KBM-7 (cell line): Measurements from ENCODE around the gene LOC128125822.
"Not testable (repeated sequence)": the region's sequence is repeated elsewhere in the genome, so short reads cannot be mapped to it uniquely, and the experiment has no call there.

Experiments
- DNase-seq: peaks from one replicate; pipeline ENCODE4 v3.0.0-alpha.2; 2015
- in situ Hi-C: fragments of 300-500 bp; cut with MboI; formaldehyde crosslinking; loops from 2 replicates; pipeline ENCODE4 v1.14.3; 2020; ENCODE audit warnings: low sequenced_read_pairs, low pct_unique_long_range_greater_than_20kb, mixed read lengths

LOC128125822 gene

GRCh38 chr6:63572044-63572746 is at the start of gene LOC128125822, which contains the start of gene PTP4A1:
Gene LOC128125822 (plus strand): TSS chr6:63572480.
Gene PTP4A1 (plus strand): TSS chr6:63572480. CDS start chr6:63576881, 4,401 bp downstream.
- in situ Hi-C loops, result no loop called here
- peak; percentile 98 for DNase-seq

GRCh38 chr6:63522911-63523287 is 49.4 kb upstream of the LOC128125822 start:
- DNase-seq, in situ Hi-C loops: not testable (repeated sequence)

DNA sequence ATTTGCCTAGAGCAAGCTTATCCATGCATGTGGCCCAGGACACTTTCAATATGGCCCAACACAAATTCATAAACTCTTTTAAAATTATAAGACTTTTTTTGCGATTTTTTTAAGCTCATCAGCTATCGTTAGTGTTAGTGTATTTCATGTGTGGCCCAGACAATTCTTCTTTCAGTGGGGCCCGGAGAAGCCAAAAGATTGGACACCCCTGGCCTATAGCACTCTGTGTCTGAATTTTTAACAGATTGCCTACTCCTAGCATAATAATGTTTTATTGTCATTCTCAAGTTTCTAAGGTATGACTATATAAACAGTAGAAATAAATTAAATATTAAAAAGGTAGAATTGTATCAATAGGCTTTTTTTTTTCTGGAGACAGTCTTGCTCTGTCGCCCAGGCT is 48.6 kb upstream of the LOC128125822 start:
- DNase-seq, result no peak
- in situ Hi-C loops, result no loop called here

DNA sequence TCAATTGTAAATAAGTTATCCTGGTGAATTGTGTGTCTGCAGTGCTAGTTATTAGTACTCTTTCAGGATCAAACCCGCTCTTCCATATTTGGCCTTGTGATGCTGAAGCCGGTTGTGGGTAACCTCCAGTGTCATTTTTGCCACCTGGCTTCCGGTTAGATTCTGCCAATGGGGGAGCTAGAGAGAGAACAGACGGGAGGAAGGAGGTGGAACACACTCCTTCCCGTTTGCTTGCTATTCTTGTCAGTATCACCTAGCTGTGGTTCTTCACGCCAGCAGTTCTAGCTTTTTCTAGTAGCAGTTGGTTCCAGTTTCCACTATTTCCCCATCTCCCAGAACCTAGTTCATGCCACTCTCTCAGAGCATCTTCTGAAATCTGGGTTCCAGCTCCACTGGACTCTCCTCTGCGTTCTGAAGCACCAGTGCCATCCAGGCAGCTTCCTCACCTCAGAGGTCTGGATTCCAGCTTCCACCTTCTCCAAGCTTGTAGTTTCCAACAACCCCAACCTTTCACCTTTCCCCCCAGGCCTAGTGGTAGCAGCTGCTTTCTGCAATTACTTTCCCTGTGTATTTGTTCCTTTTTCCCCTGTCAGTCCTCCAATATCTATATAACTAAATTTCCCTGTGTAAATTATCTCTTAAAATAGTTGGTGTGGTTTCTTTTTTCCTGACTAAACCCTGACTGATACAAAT is 46.9 kb upstream of the LOC128125822 start:
- in situ Hi-C loops, result no loop called here
- no peak for DNase-seq

DNA sequence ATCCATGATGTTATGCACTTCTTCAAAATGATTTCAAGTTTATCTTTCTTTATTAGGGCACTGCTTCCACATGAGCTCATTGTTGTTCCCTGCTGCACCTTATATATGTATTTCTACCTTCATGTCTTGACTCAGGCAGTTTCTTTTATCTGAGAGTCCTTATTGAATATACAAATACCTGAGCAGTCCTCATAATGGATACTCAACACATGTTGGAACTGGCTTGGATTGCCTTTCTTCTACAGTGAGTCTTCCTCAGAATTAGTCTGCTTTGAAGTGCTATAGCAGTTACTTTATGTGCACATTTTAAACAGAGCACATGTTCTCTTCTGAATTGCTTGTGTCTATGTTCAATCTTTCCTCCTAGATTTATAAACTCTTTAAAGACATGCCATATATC is 45.3 kb upstream of the LOC128125822 start:
- DNase-seq, result no peak
- in situ Hi-C loops, result no loop called here

- in situ Hi-C loops, result no loop called here
- no peak for DNase-seq
Measured at GRCh38 chr6:63527658-63528514, 44.4 kb upstream of the LOC128125822 start.

GRCh38 chr6:63529498-63529897 is 42.8 kb upstream of the LOC128125822 start:
- no peak for DNase-seq
- in situ Hi-C loops, result no loop called here

- DNase-seq, result no peak
- in situ Hi-C loops, result no loop called here
Measured at GRCh38 chr6:63530182-63530581, 42.1 kb upstream of the LOC128125822 start.

DNA sequence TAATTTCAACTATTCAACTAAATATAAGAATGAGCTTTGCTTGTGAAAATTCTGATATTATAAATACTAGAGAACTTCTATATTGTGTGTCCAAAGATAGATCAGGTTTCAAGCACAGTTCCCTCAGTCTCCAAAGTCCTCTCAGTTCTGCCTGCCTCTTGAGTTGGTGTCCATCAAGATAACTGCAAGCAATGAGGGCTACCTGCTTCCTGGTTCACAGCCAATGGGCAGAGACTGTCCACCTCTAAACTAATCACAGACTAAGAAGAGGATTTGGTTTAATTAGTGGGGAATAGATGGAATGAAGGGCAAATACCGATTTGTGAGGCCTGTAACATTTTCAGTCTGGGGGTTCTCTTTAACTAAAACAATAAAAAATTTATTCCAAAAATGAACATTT is 41.3 kb upstream of the LOC128125822 start:
- DNase-seq, result no peak
- in situ Hi-C loops, result no loop called here

DNA sequence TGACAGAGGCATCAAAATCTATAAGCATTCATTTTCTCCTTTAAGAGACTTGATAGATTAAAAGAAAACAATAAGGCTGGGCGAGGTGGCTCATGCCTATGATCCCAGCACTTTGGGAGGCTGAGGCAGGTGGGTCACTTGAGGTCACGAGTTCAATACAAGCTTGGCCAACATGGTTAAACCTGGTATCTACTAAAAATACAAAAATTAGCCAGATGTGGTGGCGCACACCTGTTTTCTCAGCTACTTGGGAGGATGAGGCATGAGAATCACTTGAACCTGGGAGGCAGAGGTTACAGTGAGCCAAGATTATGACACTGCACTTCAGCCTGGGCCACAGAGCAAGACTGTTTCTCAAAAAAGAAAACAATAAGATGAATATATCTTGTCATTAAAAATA is 39.3 kb upstream of the LOC128125822 start:
- in situ Hi-C loops, result no loop called here
- no peak for DNase-seq

- in situ Hi-C loops, result no loop called here
- DNase-seq, result no peak
Measured at GRCh38 chr6:63533952-63534351, 38.3 kb upstream of the LOC128125822 start.

DNA sequence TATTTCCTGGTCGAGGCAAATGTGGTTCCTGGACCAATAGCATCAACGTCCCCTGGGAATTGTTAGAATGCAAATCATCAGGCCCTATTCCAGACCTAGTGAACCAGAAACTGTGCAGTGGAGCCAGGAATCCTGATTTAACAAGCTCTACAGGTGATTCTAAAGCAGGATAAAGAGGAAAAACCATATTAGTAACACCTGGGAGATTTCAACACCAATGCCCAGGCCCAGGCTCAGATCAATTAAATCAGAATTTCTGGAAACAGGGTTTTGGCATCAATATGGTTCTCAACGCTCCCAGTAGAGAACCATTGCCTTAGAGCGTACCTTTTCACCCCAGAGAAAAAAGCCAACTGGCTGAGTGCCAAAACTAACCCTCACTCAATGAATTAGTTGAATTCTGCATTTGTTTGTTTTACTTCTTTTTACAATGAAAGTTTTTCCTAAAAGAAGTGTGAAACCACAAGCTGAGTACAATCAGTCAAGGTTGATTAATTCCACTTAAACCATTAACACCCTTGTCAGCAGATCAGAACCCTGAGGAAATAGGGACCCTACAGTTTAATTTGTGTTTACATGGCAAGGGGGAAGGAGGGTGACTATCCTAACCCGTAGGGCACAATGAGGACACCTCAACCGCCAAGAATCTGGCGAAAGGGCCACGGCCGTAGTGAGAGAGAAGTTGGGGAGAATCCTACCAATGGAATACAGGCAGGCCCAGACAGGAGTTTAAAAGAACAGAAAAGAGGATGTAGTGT is 34.9 kb upstream of the LOC128125822 start:
- no peak for DNase-seq
- in situ Hi-C loops, result no loop called here

DNA sequence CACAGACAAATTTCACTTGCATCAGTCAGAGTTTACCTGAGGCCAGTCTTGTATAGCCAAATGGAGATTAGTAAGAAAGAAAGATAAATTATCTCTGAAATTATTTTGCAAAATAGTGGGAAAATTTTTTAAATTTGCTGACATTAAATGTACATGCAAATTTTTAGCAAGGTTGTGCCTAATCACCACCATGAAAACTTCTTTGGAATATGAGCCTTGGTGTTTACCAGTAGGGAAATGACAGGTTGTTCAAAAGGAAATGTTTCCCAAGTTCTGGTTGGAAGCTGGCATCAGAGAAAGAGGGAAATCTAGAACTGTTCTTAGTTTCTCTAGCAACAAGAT is 34.4 kb upstream of the LOC128125822 start:
- in situ Hi-C loops, result no loop called here
- no peak for DNase-seq

DNA sequence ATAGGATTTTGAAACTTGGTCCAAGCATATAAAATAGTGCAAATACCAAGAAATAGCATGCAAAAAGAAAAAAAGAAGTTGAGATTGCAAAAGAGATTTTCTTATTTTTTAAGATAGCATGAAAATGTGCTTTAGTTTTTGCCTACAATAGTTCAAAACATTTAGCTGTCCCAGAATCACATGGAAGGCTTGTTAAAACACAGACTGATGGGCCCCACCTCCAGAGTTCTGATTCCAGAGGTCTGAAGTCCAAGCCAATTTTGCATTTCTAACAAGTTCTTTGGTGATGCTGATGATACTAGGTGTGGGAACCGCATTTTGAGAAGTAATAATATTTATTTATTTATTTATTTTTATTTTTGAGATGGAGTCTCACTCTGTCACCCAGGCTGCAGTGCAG is 33.7 kb upstream of the LOC128125822 start:
- in situ Hi-C loops, result no loop called here
- DNase-seq, result no peak

- no peak for DNase-seq
- in situ Hi-C loops, result no loop called here
Measured at GRCh38 chr6:63543001-63543400, 29.3 kb upstream of the LOC128125822 start.

- no peak for DNase-seq
- in situ Hi-C loops, result no loop called here
Measured at GRCh38 chr6:63543982-63544381, 28.3 kb upstream of the LOC128125822 start.

- in situ Hi-C loops, result no loop called here
- DNase-seq, result no peak
Measured at GRCh38 chr6:63546236-63546635, 26.0 kb upstream of the LOC128125822 start.

DNA sequence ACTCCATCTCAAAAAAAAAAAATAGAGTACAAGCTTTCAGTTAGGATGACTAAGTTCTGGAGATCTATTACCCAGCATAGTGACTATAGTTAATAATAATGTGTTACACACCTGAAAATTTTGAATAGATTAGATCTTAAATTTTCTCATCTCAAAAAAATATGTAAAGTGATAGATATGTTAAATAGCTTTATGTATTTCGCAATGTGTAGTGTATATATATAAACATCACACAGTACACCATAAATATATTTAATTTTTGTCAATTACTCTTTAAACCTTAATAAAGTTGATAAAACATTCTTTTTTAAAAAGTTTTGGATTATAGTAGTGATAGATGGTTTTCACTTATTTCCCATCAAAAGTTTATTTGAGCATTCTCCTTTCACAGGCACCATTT is 25.6 kb upstream of the LOC128125822 start:
- DNase-seq, result no peak
- in situ Hi-C loops, result no loop called here

DNA sequence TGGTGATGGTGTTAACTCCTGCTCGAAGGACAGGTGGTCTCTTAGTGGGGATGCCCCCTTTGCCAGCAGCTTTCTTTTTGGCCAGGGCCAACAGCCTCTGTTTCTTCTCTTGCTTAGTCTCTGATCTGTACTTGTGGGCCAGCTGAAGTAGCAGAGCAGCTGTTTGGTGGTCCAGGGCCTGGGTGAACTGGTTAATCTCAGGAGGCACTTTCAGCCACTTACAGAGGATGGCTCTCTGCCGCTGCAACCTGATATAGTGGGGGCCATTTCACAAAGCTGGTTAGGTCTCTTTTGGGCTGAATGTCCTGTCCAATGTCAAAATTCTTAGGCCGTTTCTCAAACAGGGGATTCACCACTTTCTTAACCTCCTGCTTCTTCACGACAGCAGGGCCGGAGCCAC is 23.2 kb upstream of the LOC128125822 start:
- DNase-seq, result no peak
- in situ Hi-C loops, result no loop called here
